K562 (cell line): ENCODE data around the gene RERE. TPM values are rescaled to one million over a fixed set of nuclear protein-coding genes. Genes with fewer than 3 reads are reported as not detected.
A peak's percentile ranks its signal among the peaks of the same experiment; 100 is the strongest.

Experiments
- ARNT ChIP-seq, 2 experiments: fragments of 450-650 bp; IDR thresholded peaks; 2 replicates each; pipeline ENCODE4 v1.6.1; 2016; ENCODE audit warnings: mild to moderate bottlenecking in 1 of 2
- ILK ChIP-seq: fragments of 450-650 bp; IDR thresholded peaks from 2 replicates; pipeline ENCODE4 v1.6.1; 2016; ENCODE audit warnings: missing genetic modification characterization, low read depth, mild to moderate bottlenecking, missing compliant biosample characterization, moderate library complexity, borderline replicate concordance
- JUND ChIP-seq, 2 experiments: IDR thresholded peaks; 2 replicates in 1 of 2; 3 replicates in 1 of 2; pipeline ENCODE4 v1.6.1; 2011; ENCODE audit warnings: borderline replicate concordance in 2 of 2, low read depth in 2 of 2, low read length in 2 of 2, improper control_type of control experiment in 1 of 2, missing biosample characterization in 1 of 2, missing genetic modification characterization in 1 of 2, missing genetic modification reagents in 1 of 2
- KDM1A ChIP-seq, 2 experiments: fragments of 450-650 bp; IDR thresholded peaks; 2 replicates each; pipeline ENCODE4 v1.6.1; 2016; ENCODE audit warnings: mild to moderate bottlenecking in 2 of 2
- LARP7 ChIP-seq: fragments of 450-650 bp; IDR thresholded peaks from 2 replicates; pipeline ENCODE4 v1.6.1; 2016
- MLLT1 ChIP-seq, 2 experiments: fragments of 450-650 bp; IDR thresholded peaks; 2 replicates each; pipeline ENCODE4 v1.6.1; 2016
- MXD1 ChIP-seq: fragments of 250-450 bp; sonication (Bioruptor Pico); IDR thresholded peaks from 2 replicates; pipeline ENCODE4 v1.8.0; 2021; ENCODE audit warnings: borderline replicate concordance, mild to moderate bottlenecking, moderate library complexity; ENCODE audit not compliant: poor library complexity, severe bottlenecking
- POLR2AphosphoS2 ChIP-seq: IDR thresholded peaks from 2 replicates; pipeline ENCODE4 v1.6.1; 2012; ENCODE audit warnings: low read length, improper control_type of control experiment
- POLR2AphosphoS5 ChIP-seq: IDR thresholded peaks from 2 replicates; pipeline ENCODE4 v1.6.1; 2011; ENCODE audit warnings: mild to moderate bottlenecking, low read depth, low read length, moderate library complexity; ENCODE audit not compliant: control insufficient read depth, insufficient read depth
- PRDM10 ChIP-seq: fragments of 450-650 bp; IDR thresholded peaks from 2 replicates; pipeline ENCODE4 v1.6.1; 2018; ENCODE audit not compliant: partially characterized antibody
- RNF2 ChIP-seq: sonication (generic); IDR thresholded peaks from 2 replicates; pipeline ENCODE4 v1.6.1; 2016
- SAP30 ChIP-seq: fragments of 200-600 bp; sonication (generic); IDR thresholded peaks from 2 replicates; pipeline ENCODE4 v1.6.1; 2012; ENCODE audit warnings: borderline replicate concordance, low read depth, mild to moderate bottlenecking, moderate library complexity, low read length, control low read depth, inconsistent platforms; ENCODE audit not compliant: insufficient read depth, poor library complexity, severe bottlenecking
- SREBF2 ChIP-seq: sonication (generic); formaldehyde crosslinking; IDR thresholded peaks from 2 replicates; pipeline ENCODE4 v1.4.0; 2020; ENCODE audit warnings: mild to moderate bottlenecking, missing genetic modification reagents
- TRIM28 ChIP-seq: fragments of 450-650 bp; IDR thresholded peaks from 2 replicates; pipeline ENCODE4 v1.6.1; 2017
- ZC3H4 ChIP-seq: sonication (generic); formaldehyde crosslinking; IDR thresholded peaks from 2 replicates; pipeline ENCODE4 v1.9.0; 2021; ENCODE audit warnings: missing genetic modification reagents, borderline replicate concordance
- ZNF347 ChIP-seq: fragments of 450-650 bp; formaldehyde crosslinking; IDR thresholded peaks from 2 replicates; pipeline ENCODE4 v1.4.0; 2020; ENCODE audit warnings: low read depth, mild to moderate bottlenecking, moderate library complexity
- ZNF639 ChIP-seq, 2 experiments: fragments of 200-800 bp in 1 of 2; sonication (Bioruptor generic) in 1 of 2; sonication (generic) in 1 of 2; formaldehyde crosslinking in 1 of 2; IDR thresholded peaks in 1 of 2; conservative IDR thresholded peaks in 1 of 2; 2 replicates each; pipeline versions ENCODE4 v1.5.0 to v1.6.1; 2016 to 2020; ENCODE audit warnings: missing compliant biosample characterization in 1 of 2, missing genetic modification characterization in 1 of 2, missing genetic modification reagents in 1 of 2
- ZSCAN32 ChIP-seq: fragments of 450-650 bp; formaldehyde crosslinking; IDR thresholded peaks from 2 replicates; pipeline ENCODE4 v1.4.0; 2020; ENCODE audit warnings: mild to moderate bottlenecking, moderate library complexity
- polyA plus RNA-seq, 8 experiments: library from polyadenylated mRNA; depleted of rRNA in 4 of 8; stranded (reverse) in 5 of 8; unstranded in 3 of 8; fragments of >200 nt; fragmentation: Nextera tagmentation in 2 of 8; fragmentation: Illumina TruSeq in 1 of 8; extraction: Ambion mirVana in 2 of 8; extraction: Trizol in 1 of 8; gene quantifications; 2 replicates each; pipeline versions ENCODE4 v1.2.1 to v1.2.3, GENCODE V29; 2011 to 2014; ENCODE audit warnings: inconsistent platforms in 1 of 8, missing spikeins in 1 of 8
- total RNA-seq, 7 experiments: library from RNA; depleted of rRNA in 6 of 7; stranded (reverse); fragments of >200 nt in 6 of 7; fragmentation: Illumina TruSeq in 2 of 7; extraction: Trizol in 2 of 7; gene quantifications; 2 replicates each; pipeline versions ENCODE4 v1.2.1 to v1.2.3, GENCODE V29; 2011 to 2021; ENCODE audit warnings: low replicate concordance in 1 of 7

RERE gene
- total and polyA plus RNA-seq, 9 of the 15 experiments (the other 6 are each of a cell fraction or from before 2014, with no cell fraction given) = 3.0 to 51.5 (median 13.4) TPM

- TF ChIP-seq ZNF639 (CRISPR knock-in tag; conservative IDR thresholded peaks at IDR 0.05 in 1 of 2, IDR thresholded peaks at IDR 0.05 in 1 of 2) = peak in 1 of 2 experiments; percentile 51; a peak in 1 of 4 replicates
- TF ChIP-seq ZNF347 (CRISPR knock-in tag) = no peak
- no peak for TF ChIP-seq ZSCAN32
- peak; percentile 90 for TF ChIP-seq POLR2AphosphoS5
- TF ChIP-seq PRDM10 = peak; percentile 42
- TF ChIP-seq RNF2 = peak; percentile 93
- peak in 1 of 2 experiments; percentile 56; a peak in 1 of 4 replicates for TF ChIP-seq MLLT1 (IDR thresholded peaks at IDR 0.05)
- TF ChIP-seq TRIM28 = no peak; the same call in 1 of the 2 replicates
- TF ChIP-seq ILK (tag) = no peak
- no peak for TF ChIP-seq POLR2AphosphoS2
- TF ChIP-seq ARNT (IDR thresholded peaks at IDR 0.05) = peak; percentile 71 to 86; a peak in 2 of 4 replicates
- TF ChIP-seq KDM1A (IDR thresholded peaks at IDR 0.05) = peak; percentile 88 to 89
- TF ChIP-seq SREBF2 (CRISPR knock-in tag) = no peak
- no peak for TF ChIP-seq SAP30
- TF ChIP-seq MXD1 (CRISPR knock-in tag) = no peak
- TF ChIP-seq ZC3H4 (CRISPR knock-in tag) = no peak
- TF ChIP-seq LARP7 = no peak
- peak; percentile 84 for TF ChIP-seq JUND (IDR thresholded peaks at IDR 0.05; ENCODE audit: borderline replicate concordance, low read depth, low read length)
- peak; percentile 75; the same call in 1 of the 3 replicates for TF ChIP-seq JUND (tag; IDR thresholded peaks at IDR 0.05; ENCODE audit: borderline replicate concordance, low read depth, low read length)
Observed at GRCh38 chr1:8789314-8790214, 27.9 kb downstream of the RERE start (continued).
